Heart right ventricle (tissue), 16 donors: Measurements from ENCODE around the gene DIP2C. TPM values are rescaled to one million over a fixed set of nuclear protein-coding genes. Genes with fewer than 3 reads are reported as not detected.
"Not testable (repeated sequence)": the region's sequence is repeated elsewhere in the genome, so short reads cannot be mapped to it uniquely, and the experiment has no call there.

Experiments
- ATAC-seq, 8 donors: fragments of 200-7000 bp; cut with Tn5 transposase; one replicate each; pipeline ENCODE4 v1.9.1; 2020; ENCODE audit warnings: mild to moderate bottlenecking in 8 of 8, moderate library complexity in 8 of 8, moderate number of reproducible peaks in 1 of 8
- DNase-seq, 2 donors: peaks; one replicate each; pipeline ENCODE4 v3.0.0-alpha.2; 2020
- H3K27ac ChIP-seq, 10 donors: fragments of 200-600 bp; sonication (generic) in 2 of 10; one replicate each; pipeline versions ENCODE4 v1.5.0 to v1.8.0; 2020 to 2022; ENCODE audit warnings: mild to moderate bottlenecking in 3 of 10
- H3K27me3 ChIP-seq, 7 donors: fragments of 200-600 bp; one replicate each; pipeline ENCODE4 v1.8.0; 2021 to 2022; ENCODE audit warnings: mild to moderate bottlenecking in 2 of 7
- H3K36me3 ChIP-seq, 9 donors: fragments of 200-600 bp; sonication (generic) in 1 of 9; one replicate each; pipeline versions ENCODE4 v1.5.0 to v1.8.0; 2020 to 2022; ENCODE audit warnings: mild to moderate bottlenecking in 2 of 9
- H3K4me1 ChIP-seq, 9 donors: fragments of 200-600 bp; sonication (generic) in 1 of 9; one replicate each; pipeline versions ENCODE4 v1.5.0 to v1.8.0; 2020 to 2022; ENCODE audit warnings: mild to moderate bottlenecking in 4 of 9
- H3K4me3 ChIP-seq, 10 donors: fragments of 200-600 bp; sonication (generic) in 2 of 10; one replicate each; pipeline versions ENCODE4 v1.5.0 to v1.8.0; 2020 to 2022; ENCODE audit warnings: mild to moderate bottlenecking in 7 of 10, moderate library complexity in 2 of 10
- H3K9me3 ChIP-seq, 11 donors: fragments of 200-600 bp in 10 of 11; sonication (generic) in 2 of 11; one replicate each; pipeline versions ENCODE4 v1.5.0 to v1.8.0; 2013 to 2022; ENCODE audit warnings: mild to moderate bottlenecking in 2 of 11, control low read depth in 1 of 11, moderate library complexity in 1 of 11
- whole genome bisulfite sequencing, 2 donors: extraction: QIAGEN DNeasy Blood & Tissue Kit; methylation state at CpG; one replicate each; pipeline ENCODE4 v1.1.7; 2013; ENCODE audit warnings: inconsistent platforms in 1 of 2; 5-methylcytosine and 5-hydroxymethylcytosine counted together
- intact Hi-C, 10 donors: fragments of 100-400 bp; cut with DNase I; formaldehyde crosslinking; loops; one replicate each; pipeline versions ENCODE4 v1.11.1 to v1.14.2; 2022
- polyA plus RNA-seq, 2 donors: library from polyadenylated mRNA; stranded (reverse); fragments of 200-250 nt; gene quantifications; one replicate each; pipeline ENCODE4 v1.2.3, GENCODE V29; 2013
- total RNA-seq, 10 donors: library from RNA; stranded (reverse); fragmentation: NEBNext Ultra II Directional in 3 of 10; extraction: Animal tissue kit (Norgen Biotek cat#: 25700) in 3 of 10; gene quantifications; one replicate each; pipeline versions ENCODE4 v1.2.1 to v1.2.4, GENCODE V29; 2021 to 2023
- TF ChIP-seq, protein P1 (sequence below), 9 donors: fragments of 200-600 bp; sonication (generic) in 2 of 9; IDR thresholded peaks; one replicate each; pipeline versions ENCODE4 v1.5.0 to v1.8.0; 2021 to 2022; ENCODE audit warnings: antibody characterized with exemption in 9 of 9, mild to moderate bottlenecking in 5 of 9, moderate library complexity in 1 of 9
- donor health status: Arrhythmogenic right ventricular cardiomyopathy.
- donor health status: ischemic (EF 13 %, LVEDD 7.1; RV severe dilation, severe dysfunction).
- donor health status: healthy with polysubstance abuse.
- donor health status: DM: no; HTN: yes; CAD: no.
- donor health status: DM: no; HTN: no; CAD: no.
- donor health status: ischemic (EF 25% LVEDD 6.9; RV normal size, moderate dysfunction).
- donor health status: ischemic (EF 25% LVEDD 5.7; RV mildly dilated, moderate dysfunction).
- donor health status: healthy.
- donor health status: DM: yes; HTN: yes; CAD: no.
- donor health status: Ischemic cardiomyopathy.
- donor health status: ischemic (EF 35%, LVEDD 5.7; RV mildly dilated, moderate dysfunction).
- donor health status: nonischemic (EF 11% LVEDD 7.7; RV severe dilation, severe dysfunction).
- donor health status: DM: yes; HTN: yes; CAD: no.
- donor health status: PGD.
- donor health status: ischemic (EF 29% LVEDD 5.4; RV normal size, mild dysfunction).
- donor health status: nonischemic (EF 23%, LVEDD 6.1; RV moderate dilation, normal function).

Gene DIP2C
- total and polyA plus RNA-seq, 12 donors = 7.1 to 48.2 (median 33.7) TPM

DNA sequence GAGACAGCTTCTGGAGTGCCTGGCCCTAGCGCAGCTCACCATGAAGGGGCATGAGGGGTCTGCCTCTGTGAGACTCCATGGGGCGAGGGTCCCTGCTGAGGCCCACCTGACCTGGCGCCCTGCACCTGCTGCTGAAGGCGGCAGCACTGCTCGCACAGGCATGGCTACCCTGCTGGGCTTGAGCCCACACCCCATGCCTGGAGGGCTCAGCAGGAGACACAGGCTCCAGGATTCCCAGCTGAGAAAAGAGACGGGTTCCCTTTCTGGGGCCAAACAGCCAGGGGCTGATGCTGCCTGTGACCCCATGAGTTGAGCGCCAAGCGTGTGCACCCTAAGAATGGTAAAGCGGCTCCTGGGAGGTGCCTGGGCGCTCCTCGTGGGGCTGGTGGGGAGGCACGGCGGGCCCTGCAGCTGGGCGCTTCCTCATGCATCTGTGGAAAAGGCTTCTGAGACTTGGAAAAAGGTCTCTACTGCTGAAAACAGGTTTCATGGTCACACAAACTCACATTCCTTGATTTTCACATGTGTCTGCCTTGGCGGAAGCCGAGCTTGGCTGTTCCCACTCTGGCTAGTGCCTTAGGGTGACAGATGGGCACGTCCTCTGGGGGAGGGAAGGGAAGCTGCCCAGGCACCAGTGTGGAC lies 320.8 kb downstream of the DIP2C start:
- Histone ChIP-seq H3K36me3 (peaks cover 0 to 61% (median 33%) of the 10 kb centered on the region in 9 donors), H3K27me3 (no peaks in the 10 kb centered on the region), H3K4me3 (no peak overlapping the region), H3K4me1 (peaks cover 0 to 21% (median 6%) of the 10 kb centered on the region in 9 donors), H3K9me3 (no peaks in the 10 kb centered on the region), H3K27ac (no peak overlapping the region)
- peak in 1 of 8 donors; percentile 38 for ATAC-seq
- intact Hi-C loops = no loop called here
- TF ChIP-seq, protein P1, sequence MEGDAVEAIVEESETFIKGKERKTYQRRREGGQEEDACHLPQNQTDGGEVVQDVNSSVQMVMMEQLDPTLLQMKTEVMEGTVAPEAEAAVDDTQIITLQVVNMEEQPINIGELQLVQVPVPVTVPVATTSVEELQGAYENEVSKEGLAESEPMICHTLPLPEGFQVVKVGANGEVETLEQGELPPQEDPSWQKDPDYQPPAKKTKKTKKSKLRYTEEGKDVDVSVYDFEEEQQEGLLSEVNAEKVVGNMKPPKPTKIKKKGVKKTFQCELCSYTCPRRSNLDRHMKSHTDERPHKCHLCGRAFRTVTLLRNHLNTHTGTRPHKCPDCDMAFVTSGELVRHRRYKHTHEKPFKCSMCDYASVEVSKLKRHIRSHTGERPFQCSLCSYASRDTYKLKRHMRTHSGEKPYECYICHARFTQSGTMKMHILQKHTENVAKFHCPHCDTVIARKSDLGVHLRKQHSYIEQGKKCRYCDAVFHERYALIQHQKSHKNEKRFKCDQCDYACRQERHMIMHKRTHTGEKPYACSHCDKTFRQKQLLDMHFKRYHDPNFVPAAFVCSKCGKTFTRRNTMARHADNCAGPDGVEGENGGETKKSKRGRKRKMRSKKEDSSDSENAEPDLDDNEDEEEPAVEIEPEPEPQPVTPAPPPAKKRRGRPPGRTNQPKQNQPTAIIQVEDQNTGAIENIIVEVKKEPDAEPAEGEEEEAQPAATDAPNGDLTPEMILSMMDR (IDR thresholded peaks at IDR 0.05) = no peak
- no peak for DNase-seq
- WGBS, 2 donors = 97% methylated on average over 17 of the region's 17 CpGs

DNA sequence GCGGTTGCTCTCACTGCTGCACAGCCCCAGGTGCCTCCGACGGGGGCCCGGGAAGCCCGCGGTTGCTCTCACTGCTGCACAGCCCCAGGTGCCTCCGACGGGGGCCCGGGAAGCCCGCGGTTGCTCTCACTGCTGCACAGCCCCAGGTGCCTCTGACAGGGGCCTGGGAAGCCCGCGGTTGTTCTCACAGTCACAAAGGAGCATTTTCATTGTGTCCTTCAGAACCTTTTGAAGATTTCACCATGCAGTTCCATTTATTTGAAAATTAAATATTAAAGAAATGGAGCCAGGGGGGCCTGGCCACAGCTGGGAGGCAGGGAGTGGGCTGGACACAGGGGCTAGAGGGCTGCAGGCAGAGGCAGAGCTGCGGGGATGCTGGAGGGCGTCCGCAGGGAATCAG lies 321.4 kb downstream of the DIP2C start:
- H3K27ac ChIP-seq, H3K27me3 ChIP-seq, H3K9me3 ChIP-seq, H3K4me3 ChIP-seq, DNase-seq, intact Hi-C loops: not testable (repeated sequence)
- Histone ChIP-seq H3K36me3 (peaks cover 0 to 67% (median 33%) of the 10 kb centered on the region in 9 donors), H3K4me1 (peaks cover 0 to 15% (median under 1%) of the 10 kb centered on the region in 9 donors)
- peak in 1 of 8 donors; percentile 11 for ATAC-seq
- WGBS, 2 donors = 95 to 98% methylated on average over 10 of the region's 16 CpGs

DNA sequence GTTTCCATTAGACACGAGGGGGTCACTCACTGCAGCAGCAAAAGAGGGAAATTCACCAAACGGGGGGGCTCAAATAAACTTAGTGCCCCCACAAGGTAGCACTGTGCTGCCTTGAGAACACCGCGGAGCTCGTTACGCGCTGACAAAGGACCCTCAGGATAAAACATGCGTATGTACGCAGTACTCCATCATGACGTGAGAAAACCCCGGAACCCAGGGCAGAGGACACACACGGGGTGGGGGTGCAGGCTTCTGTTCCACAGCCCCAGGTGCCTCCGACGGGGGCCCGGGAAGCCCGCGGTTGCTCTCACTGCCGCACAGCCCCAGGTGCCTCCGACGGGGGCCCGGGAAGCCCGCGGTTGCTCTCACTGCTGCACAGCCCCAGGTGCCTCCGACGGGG lies 321.8 kb downstream of the DIP2C start:
- Histone ChIP-seq H3K9me3 (no peaks in the 10 kb centered on the region), H3K4me1 (peaks cover 0 to 11% (median 0%) of the 10 kb centered on the region in 9 donors), H3K27me3 (no peaks in the 10 kb centered on the region), H3K36me3 (peaks cover 0 to 71% (median 38%) of the 10 kb centered on the region in 9 donors), H3K4me3 (no peak overlapping the region), H3K27ac (no peak overlapping the region)
- TF ChIP-seq, protein P1 (IDR thresholded peaks at IDR 0.05) = no peak
- intact Hi-C loops = no loop called here
- no peak for DNase-seq
- ATAC-seq = no peak
- 90% methylated on average over 18 to 19 of the region's 25 CpGs for WGBS, 2 donors

DNA sequence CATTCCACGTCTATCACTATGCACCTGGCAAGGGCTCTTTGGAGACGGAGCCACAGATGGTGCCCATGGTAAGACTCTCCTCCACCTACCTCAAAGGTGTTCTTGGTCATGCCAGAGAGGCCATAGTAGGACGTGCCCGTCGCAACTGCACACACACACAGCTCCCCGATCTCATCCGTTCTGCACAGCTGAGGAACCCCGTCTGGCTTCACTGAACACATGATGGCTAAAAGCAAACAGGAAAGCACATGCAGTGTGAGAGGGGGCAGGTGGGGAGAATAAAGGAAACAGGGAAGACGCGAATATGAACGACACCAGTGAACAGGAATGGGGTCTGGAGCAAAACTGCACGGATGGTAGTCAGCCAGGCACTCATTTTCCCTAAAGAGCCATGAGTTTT lies 323.3 kb downstream of the DIP2C start:
- DNase-seq = no peak
- Histone ChIP-seq H3K27me3 (no peaks in the 10 kb centered on the region), H3K4me3 (no peak overlapping the region), H3K27ac (no peak overlapping the region), H3K9me3 (no peaks in the 10 kb centered on the region), H3K36me3 (peaks cover 0 to 86% (median 52%) of the 10 kb centered on the region in 9 donors), H3K4me1 (peaks cover 0 to 11% (median 0%) of the 10 kb centered on the region in 9 donors)
- intact Hi-C loops = no loop called here
- TF ChIP-seq, protein P1 (IDR thresholded peaks at IDR 0.05) = no peak
- no peak for ATAC-seq
- 95 to 96% methylated on average over 12 of the region's 12 CpGs for WGBS, 2 donors

DNA sequence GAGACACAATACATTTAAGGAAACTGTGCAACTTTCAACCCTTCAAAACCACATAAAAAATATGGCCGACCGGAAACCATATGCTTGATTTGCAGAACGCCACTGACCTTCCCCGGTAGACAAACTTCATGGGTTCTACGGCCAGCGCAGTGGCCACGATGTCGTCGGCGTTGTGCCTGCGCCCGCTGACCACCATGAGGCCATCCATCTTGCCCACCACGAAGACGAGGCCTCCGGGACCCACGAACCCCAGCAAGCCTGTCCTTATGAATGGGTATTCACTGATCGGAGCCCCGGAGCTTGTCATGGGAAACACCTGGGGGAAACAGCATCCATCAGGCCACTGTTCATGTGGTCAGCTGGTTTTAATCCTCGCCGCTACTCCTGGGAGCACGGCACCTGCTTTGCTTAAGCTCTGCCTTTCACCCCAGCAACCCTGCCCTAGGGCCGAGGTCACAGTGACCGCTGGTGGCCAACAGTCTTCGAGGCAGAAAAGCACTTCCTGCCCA lies 325.1 kb downstream of the DIP2C start:
- Histone ChIP-seq H3K9me3 (no peaks in the 10 kb centered on the region), H3K27me3 (no peaks in the 10 kb centered on the region), H3K4me3 (no peak overlapping the region), H3K4me1 (peaks cover 0 to 1% (median 0%) of the 10 kb centered on the region in 9 donors), H3K27ac (no peak overlapping the region), H3K36me3 (peaks cover 0 to 98% (median 59%) of the 10 kb centered on the region in 9 donors)
- TF ChIP-seq, protein P1 (IDR thresholded peaks at IDR 0.05) = no peak
- ATAC-seq (no peak), DNase-seq (no peak)
- WGBS, 2 donors = 93 to 95% methylated on average over 24 of the region's 24 CpGs
- intact Hi-C loops = no loop called here
